Nephron (organoid): ENCODE measurements around the gene ARHGEF7.

Experiments used
- H3K27ac Mint-ChIP-seq, 3 experiments: 2 replicates each; pipeline ENCODE4 v1.8.0; 2020; ENCODE audit warnings: mixed read lengths in 3 of 3, mild to moderate bottlenecking in 2 of 3, moderate library complexity in 1 of 3
- H3K27me3 Mint-ChIP-seq: 2 replicates; pipeline ENCODE4 v1.8.0; 2021; ENCODE audit warnings: low read depth, mild to moderate bottlenecking, moderate library complexity, mixed read lengths
- H3K36me3 Mint-ChIP-seq: 2 replicates; pipeline ENCODE4 v1.8.0; 2020; ENCODE audit warnings: low read depth, mixed read lengths
- H3K4me1 Mint-ChIP-seq: 2 replicates; pipeline ENCODE4 v1.8.0; 2020; ENCODE audit warnings: mixed read lengths
- H3K4me3 Mint-ChIP-seq, 3 experiments: 2 replicates each; pipeline ENCODE4 v1.8.0; 2020; ENCODE audit warnings: mild to moderate bottlenecking in 3 of 3, mixed read lengths in 3 of 3, moderate library complexity in 2 of 3
- H3K9me3 Mint-ChIP-seq: 2 replicates; pipeline ENCODE4 v1.8.0; 2020; ENCODE audit warnings: mixed read lengths
- TF ChIP-seq, protein P1 (sequence below), 3 experiments: fragments of 200-600 bp; sonication (generic); IDR thresholded peaks; one replicate each; pipeline ENCODE4 v1.5.0; 2021; ENCODE audit warnings: antibody characterized with exemption in 3 of 3; ENCODE audit not compliant: unreplicated experiment in 3 of 3

ARHGEF7 gene

DNA sequence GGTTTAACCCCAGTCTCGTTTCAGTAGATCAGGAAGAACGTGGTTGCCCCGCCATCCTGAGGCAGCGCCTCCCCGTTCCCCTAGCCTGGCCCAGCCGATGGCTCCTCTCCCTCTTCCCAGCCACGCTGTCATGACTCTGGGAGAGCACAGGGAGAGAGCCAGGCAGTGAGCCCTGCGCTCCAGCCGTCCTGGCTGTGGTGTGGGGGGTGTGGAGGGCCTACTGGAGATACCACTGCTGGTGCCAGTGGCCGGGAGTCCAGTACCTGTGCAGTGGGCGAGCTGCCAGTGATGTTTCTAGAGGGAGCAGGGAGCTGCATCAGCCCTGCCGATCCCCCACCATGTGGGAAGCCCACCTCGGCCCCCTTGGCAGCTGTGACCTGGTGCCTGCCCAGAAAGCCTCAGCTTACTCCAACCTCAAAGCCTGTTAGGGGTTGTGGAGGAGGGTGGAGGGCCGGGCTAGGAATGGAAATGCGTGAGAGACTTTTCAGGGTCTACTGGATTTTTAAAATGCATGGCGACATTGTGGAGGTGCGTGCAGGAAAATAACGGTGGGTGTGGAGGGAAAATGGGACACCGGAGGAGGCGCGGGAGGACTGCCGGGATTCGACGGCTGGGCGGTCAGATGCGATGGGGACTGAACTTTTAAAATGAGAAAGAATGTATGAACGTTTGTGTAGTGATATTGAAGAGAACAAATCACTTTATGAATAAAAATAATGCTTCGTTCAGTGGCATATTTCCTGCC is 210.2 kb downstream of the ARHGEF7 start:
- TF ChIP-seq, protein P1, sequence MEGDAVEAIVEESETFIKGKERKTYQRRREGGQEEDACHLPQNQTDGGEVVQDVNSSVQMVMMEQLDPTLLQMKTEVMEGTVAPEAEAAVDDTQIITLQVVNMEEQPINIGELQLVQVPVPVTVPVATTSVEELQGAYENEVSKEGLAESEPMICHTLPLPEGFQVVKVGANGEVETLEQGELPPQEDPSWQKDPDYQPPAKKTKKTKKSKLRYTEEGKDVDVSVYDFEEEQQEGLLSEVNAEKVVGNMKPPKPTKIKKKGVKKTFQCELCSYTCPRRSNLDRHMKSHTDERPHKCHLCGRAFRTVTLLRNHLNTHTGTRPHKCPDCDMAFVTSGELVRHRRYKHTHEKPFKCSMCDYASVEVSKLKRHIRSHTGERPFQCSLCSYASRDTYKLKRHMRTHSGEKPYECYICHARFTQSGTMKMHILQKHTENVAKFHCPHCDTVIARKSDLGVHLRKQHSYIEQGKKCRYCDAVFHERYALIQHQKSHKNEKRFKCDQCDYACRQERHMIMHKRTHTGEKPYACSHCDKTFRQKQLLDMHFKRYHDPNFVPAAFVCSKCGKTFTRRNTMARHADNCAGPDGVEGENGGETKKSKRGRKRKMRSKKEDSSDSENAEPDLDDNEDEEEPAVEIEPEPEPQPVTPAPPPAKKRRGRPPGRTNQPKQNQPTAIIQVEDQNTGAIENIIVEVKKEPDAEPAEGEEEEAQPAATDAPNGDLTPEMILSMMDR (IDR thresholded peaks at IDR 0.05; ENCODE audit: unreplicated experiment in 3 of 3): no peak
- Mint-ChIP-seq H3K27ac (no peak overlapping the region), H3K36me3 (no peaks in the 10 kb centered on the region), H3K4me1 (peaks cover 14% of the 10 kb centered on the region), H3K9me3 (no peaks in the 10 kb centered on the region), H3K4me3 (no peak overlapping the region), H3K27me3 (peaks cover 5% of the 10 kb centered on the region)

DNA sequence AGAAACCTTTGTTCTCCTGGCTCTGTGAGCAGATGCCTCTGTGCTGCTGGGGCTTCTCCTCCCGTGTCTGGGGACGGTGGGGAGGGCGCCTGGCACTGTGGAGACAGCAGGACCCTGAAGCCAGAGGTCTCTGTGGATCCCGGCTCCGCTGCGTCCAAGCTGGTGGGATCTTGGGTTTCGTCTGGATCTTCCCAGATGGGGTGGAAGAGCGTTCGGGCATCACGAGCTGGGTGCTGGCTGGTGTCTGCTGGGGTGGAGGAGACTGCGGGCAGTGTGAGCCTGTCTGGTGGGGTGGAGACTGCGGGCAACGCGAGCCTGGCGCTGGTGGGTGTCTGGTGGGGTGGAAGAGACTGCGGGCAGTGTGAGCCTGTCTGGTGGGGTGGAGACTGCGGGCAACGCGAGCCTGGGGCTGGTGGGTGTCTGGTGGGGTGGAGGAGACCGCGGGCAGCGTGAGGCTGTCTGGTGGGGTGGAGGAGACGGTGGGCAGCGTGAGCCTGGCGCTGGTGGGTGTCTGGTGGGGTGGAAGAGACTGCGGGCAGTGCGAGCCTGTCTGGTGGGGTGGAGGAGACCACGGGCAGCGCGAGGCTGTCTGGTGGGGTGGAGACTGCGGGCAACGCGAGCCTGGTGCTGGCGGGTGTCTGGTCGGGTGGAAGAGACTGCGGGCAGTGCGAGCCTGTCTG is 211.0 kb downstream of the ARHGEF7 start:
- Mint-ChIP-seq H3K27me3 (peaks cover 5% of the 10 kb centered on the region), H3K36me3 (no peaks in the 10 kb centered on the region), H3K4me1 (peaks cover 14% of the 10 kb centered on the region), H3K9me3 (no peaks in the 10 kb centered on the region), H3K4me3 (no peak overlapping the region), H3K27ac (no peak overlapping the region)
- TF ChIP-seq, protein P1 (IDR thresholded peaks at IDR 0.05; ENCODE audit: unreplicated experiment in 3 of 3): no peak

DNA sequence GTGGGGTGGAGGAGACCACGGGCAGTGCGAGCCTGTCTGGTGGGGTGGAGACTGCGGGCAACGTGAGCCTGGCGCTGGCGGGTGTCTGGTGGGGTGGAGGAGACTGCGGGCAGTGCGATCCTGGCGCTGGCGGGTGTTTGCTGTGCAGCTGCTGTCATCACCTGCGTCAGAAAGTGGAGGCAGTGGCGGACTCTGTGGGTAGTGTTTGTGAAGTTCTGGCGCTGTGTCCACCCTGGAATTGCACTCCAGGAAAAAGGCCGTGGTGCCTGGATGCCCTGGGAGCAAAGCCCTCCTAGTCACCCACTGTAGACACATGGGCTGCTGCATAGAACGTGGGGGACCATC is 211.5 kb downstream of the ARHGEF7 start:
- no peaks in the 10 kb centered on the region for H3K36me3 Mint-ChIP-seq
- peaks cover 14% of the 10 kb centered on the region for H3K4me1 Mint-ChIP-seq
- peaks cover 5% of the 10 kb centered on the region for H3K27me3 Mint-ChIP-seq
- H3K27ac Mint-ChIP-seq: no peak overlapping the region
- H3K9me3 Mint-ChIP-seq: no peaks in the 10 kb centered on the region
- TF ChIP-seq, protein P1 (IDR thresholded peaks at IDR 0.05; ENCODE audit: unreplicated experiment in 3 of 3): no peak
- no peak overlapping the region for H3K4me3 Mint-ChIP-seq

DNA sequence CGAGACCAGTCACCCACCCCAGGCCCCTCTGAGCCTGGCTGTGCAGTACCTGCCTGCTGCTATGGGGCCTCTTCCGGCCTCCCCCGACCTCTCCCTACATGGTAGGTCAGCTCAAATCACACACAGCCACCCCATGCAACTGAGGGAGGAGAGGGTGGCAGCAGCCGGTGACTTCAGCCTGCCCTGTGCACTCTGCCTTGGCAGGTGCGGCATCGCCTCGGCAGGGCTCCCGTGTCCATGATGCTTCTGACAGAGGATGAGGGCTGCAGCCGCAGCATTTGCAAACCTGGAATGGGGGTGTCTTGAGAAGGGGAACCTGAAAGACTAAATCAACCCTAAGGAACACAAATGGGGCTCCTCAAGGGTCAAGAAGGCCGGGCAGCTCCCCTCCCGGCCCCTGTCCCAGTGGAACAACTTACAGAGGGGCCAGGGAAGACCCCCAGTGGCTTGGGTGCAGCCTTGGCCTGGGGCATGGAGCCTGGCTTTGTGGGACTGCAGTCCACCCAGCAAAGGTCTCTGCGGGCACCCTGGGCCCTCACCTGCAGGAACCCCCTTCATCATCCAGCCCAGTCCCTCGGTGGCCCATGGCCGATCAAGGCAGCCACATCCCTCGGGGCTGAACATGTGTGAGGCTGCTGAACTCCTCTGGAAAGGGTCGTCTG is 212.0 kb downstream of the ARHGEF7 start:
- Mint-ChIP-seq H3K4me3 (no peak overlapping the region), H3K27me3 (peaks cover 5% of the 10 kb centered on the region), H3K27ac (no peak overlapping the region), H3K36me3 (no peaks in the 10 kb centered on the region), H3K4me1 (peaks cover 14% of the 10 kb centered on the region), H3K9me3 (no peaks in the 10 kb centered on the region)
- TF ChIP-seq, protein P1 (IDR thresholded peaks at IDR 0.05; ENCODE audit: unreplicated experiment in 3 of 3): no peak

DNA sequence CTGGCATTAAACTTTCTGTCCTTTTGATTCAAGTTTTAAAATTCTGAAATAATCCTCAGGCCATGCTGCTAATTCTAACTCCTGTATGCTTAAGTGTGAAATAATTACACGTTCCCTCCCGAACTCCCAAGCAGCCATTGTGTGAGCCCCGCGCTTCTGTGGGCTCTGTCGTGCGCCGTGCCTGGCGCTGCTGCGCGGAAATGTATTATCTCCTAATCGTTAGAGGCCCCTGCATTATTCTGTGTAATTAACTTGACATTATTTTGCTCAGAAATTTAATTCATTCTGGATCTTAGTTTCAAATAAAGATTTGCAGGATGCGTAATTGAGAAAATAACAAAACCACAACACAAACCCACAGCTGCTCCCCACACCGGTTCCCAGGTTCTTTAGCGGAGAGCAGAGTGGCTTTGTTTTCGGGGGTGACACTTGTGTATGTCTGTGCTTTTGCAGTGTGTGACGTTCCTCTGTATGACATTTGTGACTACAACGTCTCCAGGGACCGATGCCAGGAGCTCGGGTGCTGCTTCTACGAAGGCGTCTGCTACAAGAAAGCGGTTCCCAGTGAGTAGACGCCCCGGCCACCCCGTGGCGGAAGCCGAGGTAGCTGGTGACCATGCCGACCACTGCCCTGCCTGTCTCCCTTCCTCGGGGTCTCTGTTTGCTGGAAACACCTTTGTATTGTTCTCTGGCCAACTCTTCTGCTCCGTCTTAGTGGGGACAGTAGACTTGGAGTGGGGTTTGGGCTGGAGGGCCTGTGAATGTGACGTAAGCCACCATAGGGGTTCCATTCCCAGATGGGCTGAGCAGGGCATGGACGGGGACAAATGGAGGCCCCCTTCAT is 212.8 kb downstream of the ARHGEF7 start:
- Mint-ChIP-seq H3K36me3 (no peaks in the 10 kb centered on the region), H3K9me3 (no peaks in the 10 kb centered on the region), H3K27me3 (peaks cover 5% of the 10 kb centered on the region), H3K27ac (no peak overlapping the region), H3K4me1 (peaks cover 14% of the 10 kb centered on the region), H3K4me3 (no peak overlapping the region)
- TF ChIP-seq, protein P1 (IDR thresholded peaks at IDR 0.05; ENCODE audit: unreplicated experiment in 3 of 3): no peak
